GM12878 (cell line): ENCODE measurements around the gene MIPOL1. TPM values are rescaled to one million over a fixed set of nuclear protein-coding genes. Genes with fewer than 3 reads are reported as not detected.

Source experiments
- ATAC-seq: fragments of 200-7000 bp; cut with Tn5 transposase; 3 replicates; pipeline ENCODE4 v1.9.1; 2020; ENCODE audit warnings: mild to moderate bottlenecking, moderate library complexity
- BruUV-seq: library from RNA; stranded (reverse); fragments of 400-500 nt; replicated peaks from 2 replicates; lab custom pipeline; 2021; lab: Mats Ljungman, UMichigan
- CTCF ChIA-PET: fragments of 300-600 bp; sonication (Branson Sonifier 250); formaldehyde crosslinking; extraction: SDS; loops from one replicate; lab custom pipeline; 2021; ENCODE audit warnings: inconsistent platforms; lab: Yijun Ruan, JAX
- POLR2A ChIA-PET: fragments of 350-600 bp; formaldehyde crosslinking; extraction: SDS; loops from one replicate; lab custom pipeline; 2021; ENCODE audit warnings: inconsistent platforms; lab: Charles Lee
- RAD21 ChIA-PET: fragments of 300-600 bp; sonication (Branson Sonifier 250); formaldehyde crosslinking; loops from one replicate; lab custom pipeline; 2023; ENCODE audit warnings: antibody characterized with exemption; ENCODE audit not compliant: unreplicated experiment; lab: Charles Lee
- SMC1A ChIA-PET: fragments of 300-600 bp; sonication (Branson Sonifier 250); formaldehyde crosslinking; loops from one replicate; lab custom pipeline; 2023; ENCODE audit not compliant: unreplicated experiment, uncharacterized antibody; lab: Charles Lee
- DNase-seq: peaks from one replicate; pipeline ENCODE4 v3.0.0-alpha.2; 2011; ENCODE audit warnings: low read depth, low spot score
- FAIRE-seq: peaks from 3 replicates; lab custom pipeline; 2011; peaks lifted over from hg19 to GRCh38; lab: Jason Lieb, UNC
- H2AFZ ChIP-seq: 2 replicates; pipeline ENCODE4 v1.6.0; 2011; ENCODE audit warnings: low read depth, low read length, control low read depth; ENCODE audit not compliant: control insufficient read depth
- H3K27ac ChIP-seq: 2 replicates; pipeline ENCODE4 v1.5.1; 2011; ENCODE audit warnings: control low read depth; ENCODE audit not compliant: control insufficient read depth, insufficient read depth
- H3K27me3 ChIP-seq, 2 experiments: replicated peaks in 1 of 2; 2 replicates each; pipeline versions ENCODE4 v1.6.0 to v1.6.1; 2011; ENCODE audit warnings: low read length in 1 of 2; ENCODE audit not compliant: control insufficient read depth in 2 of 2, insufficient read depth in 2 of 2
- H3K36me3 ChIP-seq, 2 experiments: 2 replicates each; pipeline ENCODE4 v1.5.1; 2011; ENCODE audit warnings: low read length in 1 of 2; ENCODE audit not compliant: control insufficient read depth in 2 of 2, insufficient read depth in 2 of 2
- H3K4me1 ChIP-seq: 2 replicates; pipeline ENCODE4 v1.6.1; 2011; ENCODE audit warnings: mild to moderate bottlenecking, low read length, moderate library complexity, mixed read lengths; ENCODE audit not compliant: control insufficient read depth, insufficient read depth
- H3K4me2 ChIP-seq: 2 replicates; pipeline ENCODE4 v1.6.0; 2011; ENCODE audit warnings: control low read depth; ENCODE audit not compliant: control insufficient read depth, insufficient read depth
- H3K4me3 ChIP-seq: fragments of 200-600 bp; sonication (generic); 2 replicates; pipeline ENCODE4 v1.5.1; 2016
- H3K79me2 ChIP-seq: 2 replicates; pipeline ENCODE4 v1.6.0; 2011; ENCODE audit warnings: low read length; ENCODE audit not compliant: control insufficient read depth, insufficient read depth
- H3K9ac ChIP-seq: 2 replicates; pipeline ENCODE4 v1.8.0; 2011; ENCODE audit warnings: low read length, control low read depth, mixed read lengths; ENCODE audit not compliant: control insufficient read depth, insufficient read depth
- H3K9me3 ChIP-seq: replicated peaks from 3 replicates; pipeline ENCODE4 v1.5.1; 2011; ENCODE audit warnings: mild to moderate bottlenecking, low read length; ENCODE audit not compliant: control insufficient read depth, insufficient read depth
- H4K20me1 ChIP-seq: 2 replicates; pipeline ENCODE4 v1.6.0; 2011; ENCODE audit not compliant: control insufficient read depth, insufficient read depth
- ASH2L ChIP-seq: fragments of 300-600, 200-600 bp; sonication (generic); IDR thresholded peaks from 2 replicates; pipeline ENCODE4 v1.6.1; 2017; ENCODE audit warnings: low read depth, mild to moderate bottlenecking, borderline replicate concordance
- FOXK2 ChIP-seq: fragments of 450-650 bp; IDR thresholded peaks from 2 replicates; pipeline ENCODE4 v1.6.1; 2017; ENCODE audit warnings: mild to moderate bottlenecking, moderate library complexity
- NBN ChIP-seq: fragments of 450-650 bp; IDR thresholded peaks from 2 replicates; pipeline ENCODE4 v1.6.1; 2016
- NFXL1 ChIP-seq: fragments of 450-650 bp; IDR thresholded peaks from 2 replicates; pipeline ENCODE4 v1.6.1; 2017; ENCODE audit warnings: antibody characterized with exemption, mild to moderate bottlenecking, borderline replicate concordance
- RAD51 ChIP-seq: fragments of 450-650 bp; IDR thresholded peaks from 2 replicates; pipeline ENCODE4 v1.6.1; 2016; ENCODE audit warnings: moderate library complexity, mild to moderate bottlenecking, inconsistent platforms
- WGBS: methylation state at CpG from one replicate; pipeline ENCODE4 v1.1.6; 2016; ENCODE audit warnings: low lambda C conversion rate; ENCODE audit not compliant: insufficient replicate concordance, insufficient coverage; ENCODE audit errors: missing lambda C conversion rate; 5-methylcytosine and 5-hydroxymethylcytosine counted together
- in situ Hi-C: fragments of 300-500 bp; cut with MboI; formaldehyde crosslinking; loops from 9 replicates; pipeline ENCODE4 v1.14.3; 2018; ENCODE audit warnings: mixed read lengths
- intact Hi-C: fragments of 100-400 bp; cut with micrococcal nuclease; formaldehyde crosslinking; loops from one replicate; pipeline ENCODE4 v1.14.2; 2022; ENCODE audit not compliant: unreplicated experiment
- polyA plus RNA-seq, 11 experiments: library from polyadenylated mRNA; depleted of rRNA in 4 of 11; unstranded in 6 of 11; stranded (reverse) in 5 of 11; fragments of >200 nt; fragmentation: Nextera tagmentation in 4 of 11; fragmentation: Illumina TruSeq in 1 of 11; extraction: Ambion mirVana in 4 of 11; extraction: Trizol in 1 of 11; gene quantifications; 1 replicate in 1 of 11; 2 replicates in 10 of 11; pipeline versions ENCODE4 v1.2.1 to v1.2.3, GENCODE V29; 2011 to 2016; ENCODE audit warnings: inconsistent platforms in 2 of 11, missing spikeins in 2 of 11, low read depth in 1 of 11
- total RNA-seq, 4 experiments: library from RNA; depleted of rRNA in 3 of 4; stranded (reverse); fragments of >200 nt in 3 of 4; fragmentation: Illumina TruSeq in 1 of 4; extraction: Trizol in 1 of 4; gene quantifications; 2 replicates each; pipeline versions ENCODE4 v1.2.1 to v1.2.3, GENCODE V29; 2013 to 2021
- TF ChIP-seq, protein P1 (sequence below): fragments of 450-650 bp; IDR thresholded peaks from 2 replicates; pipeline ENCODE4 v1.6.1; 2018; ENCODE audit warnings: mild to moderate bottlenecking, low read depth, moderate library complexity; ENCODE audit not compliant: partially characterized antibody

MIPOL1 gene
- total and polyA plus RNA-seq, 10 of the 15 experiments (the other 5 are each of a cell fraction or from before 2014, with no cell fraction given), result 0.06 TPM; not detected in 9

DNA sequence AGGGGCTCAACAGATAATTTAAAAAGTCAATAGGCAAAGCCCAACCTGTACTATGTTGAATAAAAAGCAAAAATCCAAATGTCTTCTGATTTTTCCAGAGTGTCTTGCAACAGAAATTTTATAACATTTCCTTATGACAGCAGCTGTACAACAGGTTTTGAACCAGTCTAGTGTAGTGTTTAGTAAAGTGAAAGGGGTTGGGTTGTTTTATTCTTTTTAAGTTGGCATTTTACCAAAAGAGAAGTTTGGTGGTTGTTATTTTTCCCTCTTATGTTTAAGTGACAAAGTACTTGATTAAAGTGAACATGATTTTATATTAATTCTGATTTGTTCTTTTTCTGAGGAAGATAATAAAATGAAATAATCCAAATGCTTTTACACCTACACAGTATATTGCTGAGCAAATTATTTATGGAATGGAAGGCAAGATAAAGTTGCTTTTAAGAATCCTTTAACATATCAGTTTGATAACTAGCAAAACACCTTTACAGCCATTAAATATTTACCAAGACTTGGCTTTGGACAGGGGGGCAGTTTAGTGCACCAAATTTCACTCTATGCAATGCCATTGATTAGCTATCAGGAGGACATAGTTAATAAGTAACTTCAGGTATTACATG is 268.4 kb downstream of the MIPOL1 start (continued):
- TF ChIP-seq, protein P1, sequence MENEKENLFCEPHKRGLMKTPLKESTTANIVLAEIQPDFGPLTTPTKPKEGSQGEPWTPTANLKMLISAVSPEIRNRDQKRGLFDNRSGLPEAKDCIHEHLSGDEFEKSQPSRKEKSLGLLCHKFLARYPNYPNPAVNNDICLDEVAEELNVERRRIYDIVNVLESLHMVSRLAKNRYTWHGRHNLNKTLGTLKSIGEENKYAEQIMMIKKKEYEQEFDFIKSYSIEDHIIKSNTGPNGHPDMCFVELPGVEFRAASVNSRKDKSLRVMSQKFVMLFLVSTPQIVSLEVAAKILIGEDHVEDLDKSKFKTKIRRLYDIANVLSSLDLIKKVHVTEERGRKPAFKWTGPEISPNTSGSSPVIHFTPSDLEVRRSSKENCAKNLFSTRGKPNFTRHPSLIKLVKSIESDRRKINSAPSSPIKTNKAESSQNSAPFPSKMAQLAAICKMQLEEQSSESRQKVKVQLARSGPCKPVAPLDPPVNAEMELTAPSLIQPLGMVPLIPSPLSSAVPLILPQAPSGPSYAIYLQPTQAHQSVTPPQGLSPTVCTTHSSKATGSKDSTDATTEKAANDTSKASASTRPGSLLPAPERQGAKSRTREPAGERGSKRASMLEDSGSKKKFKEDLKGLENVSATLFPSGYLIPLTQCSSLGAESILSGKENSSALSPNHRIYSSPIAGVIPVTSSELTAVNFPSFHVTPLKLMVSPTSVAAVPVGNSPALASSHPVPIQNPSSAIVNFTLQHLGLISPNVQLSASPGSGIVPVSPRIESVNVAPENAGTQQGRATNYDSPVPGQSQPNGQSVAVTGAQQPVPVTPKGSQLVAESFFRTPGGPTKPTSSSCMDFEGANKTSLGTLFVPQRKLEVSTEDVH, result no peak
- TF ChIP-seq RAD51, result no peak
- TF ChIP-seq, all 136 proteins: peak for 0

DNA sequence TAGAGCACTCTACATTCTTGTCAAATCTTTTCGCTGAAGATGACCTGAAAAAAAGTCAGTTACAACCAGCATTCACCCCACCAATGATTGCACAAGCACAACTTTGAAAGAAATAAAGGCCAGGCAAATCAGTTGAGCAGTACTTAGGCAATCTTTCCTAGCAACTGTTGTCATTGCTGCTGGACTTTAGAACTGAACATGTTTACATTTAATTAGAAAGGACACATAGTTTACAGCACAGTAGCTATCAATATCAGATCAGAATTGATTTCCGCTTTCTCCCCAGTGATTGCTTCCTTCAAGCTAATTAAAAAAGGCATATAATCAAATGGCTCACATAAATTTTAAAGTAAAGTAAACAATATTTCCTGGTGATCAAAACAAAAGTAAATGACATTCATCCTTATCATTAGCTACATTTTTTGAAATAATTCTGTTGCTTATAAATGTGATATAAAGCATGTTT is 268.9 kb downstream of the MIPOL1 start:
- no peaks in the 10 kb centered on the region for H3K79me2 ChIP-seq
- ChIA-PET RAD21 (no interaction called here), CTCF (no interaction called here), SMC1A (no interaction called here)
- no peak for DNase-seq
- no peak overlapping the region for H3K4me2 ChIP-seq
- no peak overlapping the region for H3K27ac ChIP-seq
- FAIRE-seq, result no peak
- H3K36me3 ChIP-seq, result no peaks in the 10 kb centered on the region
- ATAC-seq, result no peak
- H3K9me3 ChIP-seq, result no peaks in the 10 kb centered on the region
- 56% methylated on average over 2 of the region's 2 CpGs for WGBS
- H3K4me1 ChIP-seq, result no peaks in the 10 kb centered on the region
- H3K4me3 ChIP-seq, result no peak overlapping the region
- intact Hi-C loops, result no loop called here
- H2AFZ ChIP-seq, result no peak overlapping the region
- H3K27me3 ChIP-seq, result no peaks in the 10 kb centered on the region
- BruUV-seq, result no TSS peak
- no peak overlapping the region for H3K9ac ChIP-seq
- TF ChIP-seq FOXK2 (0 out of 2 replicates have a peak, but pooled peaks have one; percentile 30), NFXL1 (no peak), ASH2L (no peak), NBN (no peak)
- TF ChIP-seq, all 136 proteins: peak for 1
- H4K20me1 ChIP-seq, result no peaks in the 10 kb centered on the region
- POLR2A ChIA-PET, result no interaction called here
- in situ Hi-C loops, result no loop called here
